A673 (cell line): ENCODE measurements around the gene COMMD2. TPM values are rescaled to one million over a fixed set of nuclear protein-coding genes. Genes with fewer than 3 reads are reported as not detected.

Experiments
- BruUV-seq: library from RNA; stranded (reverse); fragments of 400-500 nt; replicated peaks from 2 replicates; lab custom pipeline; 2021; lab: Mats Ljungman, UMichigan
- CTCF ChIA-PET: fragments of 300-600 bp; sonication (Branson Sonifier 250); formaldehyde crosslinking; loops from one replicate; lab custom pipeline; 2022; ENCODE audit warnings: antibody characterized with exemption; lab: Charles Lee
- POLR2A ChIA-PET: fragments of 300-600 bp; sonication (Branson Sonifier 250); formaldehyde crosslinking; loops from one replicate; lab custom pipeline; 2022; ENCODE audit warnings: antibody characterized with exemption; ENCODE audit not compliant: low non-redundant PET; lab: Charles Lee
- DNase-seq: peaks from one replicate; pipeline ENCODE4 v3.0.0-alpha.2; 2015; ENCODE audit warnings: low spot score
- H3K27ac ChIP-seq: fragments of 200-600 bp; sonication (generic); 2 replicates; pipeline ENCODE4 v1.5.1; 2016; ENCODE audit warnings: mixed run types, low read depth, mild to moderate bottlenecking, mixed read lengths, antibody characterized with exemption, low read length; ENCODE audit not compliant: poor library complexity, severe bottlenecking
- H3K27me3 ChIP-seq: fragments of 200-600 bp; sonication (generic); replicated peaks from 2 replicates; pipeline ENCODE4 v1.6.1; 2017; ENCODE audit warnings: mixed run types, low read depth, mild to moderate bottlenecking, mixed read lengths, antibody characterized with exemption, low read length; ENCODE audit not compliant: insufficient read depth, poor library complexity
- H3K36me3 ChIP-seq: fragments of 200-600 bp; sonication (generic); 2 replicates; pipeline ENCODE4 v1.6.1; 2016; ENCODE audit warnings: mixed run types, mild to moderate bottlenecking, mixed read lengths, antibody characterized with exemption, low read length; ENCODE audit not compliant: insufficient read depth, poor library complexity, severe bottlenecking
- H3K4me1 ChIP-seq: fragments of 200-600 bp; sonication (generic); 2 replicates; pipeline ENCODE4 v1.6.1; 2017; ENCODE audit warnings: mixed run types, mild to moderate bottlenecking, mixed read lengths, antibody characterized with exemption, low read length; ENCODE audit not compliant: insufficient read depth, poor library complexity, severe bottlenecking
- H3K4me3 ChIP-seq: fragments of 200-600 bp; sonication (generic); 2 replicates; pipeline ENCODE4 v1.5.1; 2016; ENCODE audit warnings: low read depth, mixed run types, mild to moderate bottlenecking, mixed read lengths, low read length; ENCODE audit not compliant: poor library complexity, severe bottlenecking
- H3K9me3 ChIP-seq: fragments of 200-600 bp; sonication (generic); 2 replicates; pipeline ENCODE4 v1.6.1; 2016; ENCODE audit warnings: mixed run types, low read depth, mild to moderate bottlenecking, mixed read lengths, antibody characterized with exemption, low read length; ENCODE audit not compliant: poor library complexity, severe bottlenecking
- EZH2 ChIP-seq: fragments of 200-600 bp; sonication (generic); IDR thresholded peaks from 2 replicates; pipeline ENCODE4 v1.6.1; 2017; ENCODE audit warnings: borderline replicate concordance, low read depth, mild to moderate bottlenecking, mixed read lengths, antibody characterized with exemption, low read length; ENCODE audit not compliant: poor library complexity, severe bottlenecking
- intact Hi-C: fragments of 100-400 bp; cut with micrococcal nuclease; formaldehyde crosslinking; loops from one replicate; pipeline ENCODE4 v1.10.0; 2022; ENCODE audit not compliant: unreplicated experiment
- total RNA-seq: library from RNA; stranded (reverse); gene quantifications from 2 replicates; pipeline ENCODE4 v1.2.3, GENCODE V29; 2021
- TF ChIP-seq, protein P1 (sequence below): fragments of 300-800, 200-600 bp; sonication (generic); conservative IDR thresholded peaks from 2 replicates; pipeline ENCODE4 v1.5.1; 2017; ENCODE audit warnings: low read depth, mild to moderate bottlenecking, antibody characterized with exemption, low read length, moderate library complexity, mixed read lengths

The COMMD2 gene
- total RNA-seq, 1 experiment from 2014 or later = 51.6 TPM

DNA sequence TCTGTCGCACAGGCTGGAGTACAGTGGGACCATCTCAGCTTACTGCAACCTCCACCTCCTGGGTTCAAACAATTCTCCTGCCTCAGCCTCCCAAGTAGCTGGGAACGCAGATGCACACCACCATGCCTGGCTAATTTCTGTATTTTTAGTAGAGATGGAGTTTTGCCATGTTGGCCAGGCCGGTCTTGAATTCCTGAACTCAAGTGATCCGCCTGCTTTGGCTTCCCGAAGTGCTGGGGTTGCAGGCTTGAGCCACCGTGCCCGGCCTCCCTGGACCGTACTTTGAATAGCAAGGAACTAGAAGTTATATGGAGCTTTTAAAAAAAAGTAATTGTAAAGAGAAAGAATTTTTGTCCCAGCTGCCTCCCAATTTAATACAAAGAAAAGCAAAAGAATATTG, 48.4 kb upstream of the COMMD2 start:
- no TSS peak for BruUV-seq
- Histone ChIP-seq H3K4me3 (no peak overlapping the region), H3K27ac (no peak overlapping the region), H3K9me3 (no peaks in the 10 kb centered on the region), H3K36me3 (no peaks in the 10 kb centered on the region), H3K4me1 (no peaks in the 10 kb centered on the region), H3K27me3 (no peaks in the 10 kb centered on the region)
- ChIA-PET CTCF (no interaction called here), POLR2A (no interaction called here)
- TF ChIP-seq, protein P1, sequence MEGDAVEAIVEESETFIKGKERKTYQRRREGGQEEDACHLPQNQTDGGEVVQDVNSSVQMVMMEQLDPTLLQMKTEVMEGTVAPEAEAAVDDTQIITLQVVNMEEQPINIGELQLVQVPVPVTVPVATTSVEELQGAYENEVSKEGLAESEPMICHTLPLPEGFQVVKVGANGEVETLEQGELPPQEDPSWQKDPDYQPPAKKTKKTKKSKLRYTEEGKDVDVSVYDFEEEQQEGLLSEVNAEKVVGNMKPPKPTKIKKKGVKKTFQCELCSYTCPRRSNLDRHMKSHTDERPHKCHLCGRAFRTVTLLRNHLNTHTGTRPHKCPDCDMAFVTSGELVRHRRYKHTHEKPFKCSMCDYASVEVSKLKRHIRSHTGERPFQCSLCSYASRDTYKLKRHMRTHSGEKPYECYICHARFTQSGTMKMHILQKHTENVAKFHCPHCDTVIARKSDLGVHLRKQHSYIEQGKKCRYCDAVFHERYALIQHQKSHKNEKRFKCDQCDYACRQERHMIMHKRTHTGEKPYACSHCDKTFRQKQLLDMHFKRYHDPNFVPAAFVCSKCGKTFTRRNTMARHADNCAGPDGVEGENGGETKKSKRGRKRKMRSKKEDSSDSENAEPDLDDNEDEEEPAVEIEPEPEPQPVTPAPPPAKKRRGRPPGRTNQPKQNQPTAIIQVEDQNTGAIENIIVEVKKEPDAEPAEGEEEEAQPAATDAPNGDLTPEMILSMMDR = no peak
- no peak for TF ChIP-seq EZH2
- intact Hi-C loops = no loop called here
- no peak for DNase-seq

DNA sequence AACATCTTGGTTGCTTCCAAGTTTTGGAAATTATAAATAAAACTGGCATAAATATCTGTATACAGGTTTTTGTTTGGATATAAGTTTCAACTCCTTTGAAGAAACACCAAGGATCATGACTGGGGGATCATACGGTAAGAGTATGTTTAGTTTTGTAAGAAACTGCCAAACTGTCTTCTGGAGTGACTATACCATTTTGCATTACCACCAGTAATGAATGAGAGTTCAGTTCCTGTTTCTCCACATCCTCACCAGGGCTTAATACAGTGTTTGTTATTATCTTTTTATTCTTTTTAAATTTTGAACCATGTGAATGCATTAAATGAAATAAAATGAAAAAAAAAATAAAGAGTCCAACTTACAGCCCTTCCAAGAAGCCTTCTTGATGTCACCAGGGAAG, 43.7 kb upstream of the COMMD2 start:
- H3K27me3 ChIP-seq = peaks cover 14% of the 10 kb centered on the region
- no TSS peak for BruUV-seq
- no peaks in the 10 kb centered on the region for H3K36me3 ChIP-seq
- CTCF ChIA-PET = no interaction called here
- no peak overlapping the region for H3K4me3 ChIP-seq
- no peak for DNase-seq
- POLR2A ChIA-PET = no interaction called here
- no peaks in the 10 kb centered on the region for H3K9me3 ChIP-seq
- intact Hi-C loops = no loop called here
- H3K27ac ChIP-seq = no peak overlapping the region
- H3K4me1 ChIP-seq = no peaks in the 10 kb centered on the region
- TF ChIP-seq, protein P1 = no peak
- no peak for TF ChIP-seq EZH2

DNA sequence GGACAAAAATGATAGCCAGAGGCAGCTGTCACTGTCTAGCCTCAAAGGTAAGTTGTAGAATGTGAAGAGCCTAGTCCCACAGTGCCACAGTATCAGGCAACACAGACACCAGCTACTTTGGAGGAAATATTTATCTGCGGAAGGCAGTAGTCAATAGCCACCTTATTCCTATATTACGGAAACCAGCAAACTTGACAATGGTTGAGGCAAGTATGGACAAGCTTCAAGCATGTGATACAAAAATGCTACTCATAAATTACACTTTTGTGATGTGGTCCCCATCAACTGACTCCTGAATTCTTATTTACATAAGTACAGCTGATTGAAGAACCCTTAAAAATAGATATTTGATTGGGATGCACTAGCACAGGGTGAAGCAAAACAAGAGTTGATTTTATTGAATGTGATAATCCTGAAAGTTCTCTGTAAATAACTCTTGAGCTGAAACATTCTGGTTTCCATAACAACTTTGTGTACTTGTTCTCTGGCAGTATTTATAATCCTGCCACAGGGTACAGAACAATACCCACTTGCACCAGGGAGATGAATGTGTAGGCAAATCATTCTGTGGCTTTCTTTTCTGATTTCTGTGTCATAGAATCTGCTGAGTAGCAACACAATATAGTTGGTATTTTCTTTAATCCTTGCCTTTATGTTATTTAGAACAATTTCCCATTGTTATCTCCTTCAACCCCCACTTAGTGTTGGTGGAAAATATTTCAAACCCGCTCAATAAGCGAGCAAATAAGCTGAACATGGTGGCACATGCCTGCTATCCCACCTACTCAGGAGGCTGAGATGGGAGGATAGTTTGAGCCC, 40.4 kb upstream of the COMMD2 start, which contains the start of gene ANKUB1:
TSS of gene ANKUB1 (minus strand) at position 103 of the 819 bp plus-strand sequence. CDS start 188 bp downstream, outside the sequence.
- BruUV-seq = no TSS peak

More for the DNA sequence above, 40.4 kb upstream of the COMMD2 start, which contains the start of gene ANKUB1:
- DNase-seq = no peak
- peaks cover 27% of the 10 kb centered on the region for H3K27me3 ChIP-seq
- no peaks in the 10 kb centered on the region for H3K4me1 ChIP-seq
- POLR2A ChIA-PET = no interaction called here
- no peak for TF ChIP-seq EZH2
- no peak within 1 kb of the TSS for H3K4me3 ChIP-seq
- H3K36me3 ChIP-seq = no peaks in the 10 kb centered on the region
- CTCF ChIA-PET = interaction anchor here (0.5 kb wide), 1 partner anchor 22 kb away, joined by 3 read pairs; no protein-coding TSS in a partner anchor
- no peaks in the 10 kb centered on the region for H3K9me3 ChIP-seq
- intact Hi-C loops = no loop called here
- no peak within 1 kb of the TSS for H3K27ac ChIP-seq
